Transverse colon (tissue), 4 donors: ENCODE results near the gene ARHGEF4. TPM values are rescaled to one million over a fixed set of nuclear protein-coding genes. Genes with fewer than 3 reads are reported as not detected.

Source experiments
- DNase-seq: peaks from one replicate; pipeline ENCODE4 v3.0.0-alpha.2; 2019
- H3K27ac ChIP-seq, 4 donors: fragments of 200-600 bp; sonication (generic); 2 replicates each; pipeline ENCODE4 v1.5.1; 2016 to 2018; ENCODE audit warnings: inconsistent platforms in 4 of 4
- H3K27me3 ChIP-seq: fragments of 200-600 bp; sonication (generic); 2 replicates; pipeline ENCODE4 v1.5.1; 2017; ENCODE audit warnings: inconsistent platforms
- H3K36me3 ChIP-seq, 4 donors: fragments of 200-600 bp; sonication (generic); 2 replicates each; pipeline ENCODE4 v1.5.1; 2017 to 2019; ENCODE audit warnings: inconsistent platforms in 4 of 4
- H3K4me1 ChIP-seq, 4 donors: fragments of 200-600 bp; sonication (generic); 2 replicates each; pipeline ENCODE4 v1.5.1; 2017 to 2020; ENCODE audit warnings: inconsistent platforms in 4 of 4
- H3K4me3 ChIP-seq, 4 donors: fragments of 200-600 bp; sonication (generic); 1 replicate in 1 of 4; 2 replicates in 3 of 4; pipeline versions ENCODE4 v1.5.1 to v1.6.1; 2017 to 2019; ENCODE audit warnings: inconsistent platforms in 4 of 4
- H3K9me3 ChIP-seq, 2 donors: fragments of 200-600 bp; sonication (generic); 2 replicates each; pipeline ENCODE4 v1.5.1; 2017 to 2019; ENCODE audit warnings: inconsistent platforms in 2 of 2
- CTCF ChIP-seq, 5 experiments: fragments of 200-600 bp in 3 of 5; fragments of 450-650 bp in 2 of 5; sonication (generic) in 3 of 5; IDR thresholded peaks; 1 replicate in 2 of 5; 2 replicates in 3 of 5; pipeline ENCODE4 v1.5.1; 2016 to 2017; ENCODE audit warnings: antibody characterized with exemption in 5 of 5, inconsistent platforms in 3 of 5, mild to moderate bottlenecking in 2 of 5, moderate library complexity in 1 of 5
- EP300 ChIP-seq: sonication (generic); formaldehyde crosslinking; IDR thresholded peaks from one replicate; pipeline ENCODE4 v1.6.1; 2017; ENCODE audit warnings: antibody characterized with exemption, low read depth
- POLR2A ChIP-seq: fragments of 450-650 bp; IDR thresholded peaks from one replicate; pipeline ENCODE4 v1.6.1; 2016; ENCODE audit warnings: antibody characterized with exemption, mild to moderate bottlenecking, moderate library complexity
- POLR2AphosphoS5 ChIP-seq, 3 donors: sonication (generic); formaldehyde crosslinking; IDR thresholded peaks; one replicate each; pipeline ENCODE4 v1.6.1; 2016; ENCODE audit warnings: antibody characterized with exemption in 3 of 3
- WGBS, 2 donors: methylation state at CpG; one replicate each; pipeline ENCODE4 v1.1.5; 2018; ENCODE audit warnings: low coverage in 1 of 2; 5-methylcytosine and 5-hydroxymethylcytosine counted together
- in situ Hi-C, 4 donors: fragments of 200-750 bp; cut with MboI; loops; one replicate each; pipeline versions ENCODE4 v1.15.0 to v1.15.1; 2017; ENCODE audit warnings: low sequenced_read_pairs in 3 of 4, low pct_ligation_motif_present in 1 of 4, low pct_unique_long_range_greater_than_20kb in 1 of 4
- intact Hi-C: fragments of 100-400 bp; cut with DNase I; formaldehyde crosslinking; loops from one replicate; pipeline ENCODE4 v1.15.1; 2023; ENCODE audit warnings: low total_unique reads
- total RNA-seq, 4 donors: library from RNA; depleted of rRNA; stranded (reverse); fragments of >200 nt; gene quantifications; one replicate each; pipeline ENCODE4 v1.1.0, GENCODE V29; 2016

The ARHGEF4 gene
- total RNA-seq, 4 donors from 2014 or later = 1.2 to 16.8 (median 1.7) TPM

- Histone ChIP-seq H3K36me3 (no peaks in the 10 kb centered on the region), H3K4me1 (no peaks in the 10 kb centered on the region), H3K27me3 (peaks cover 11% of the 10 kb centered on the region), H3K4me3 (no peak overlapping the region), H3K27ac (no peak overlapping the region), H3K9me3 (no peaks in the 10 kb centered on the region)
- intact Hi-C loops (no loop called here), in situ Hi-C loops (no loop called here)
- DNase-seq = no peak
- 92% methylated on average over 2 of the region's 2 CpGs; no CpG with 5 or more reads in 1 of the 2 donors for WGBS, 2 donors
- TF ChIP-seq CTCF (IDR thresholded peaks at IDR 0.05) (no peak), EP300 (no peak), POLR2AphosphoS5 (IDR thresholded peaks at IDR 0.05) (no peak), POLR2A (no peak)
Measured at GRCh38 chr2:131006561-131006960, 169.8 kb downstream of the ARHGEF4 start.

GRCh38 chr2:131008967-131009366 lies 172.3 kb downstream of the ARHGEF4 start:
- no peaks in the 10 kb centered on the region for H3K9me3 ChIP-seq
- intact Hi-C loops = no loop called here
- H3K27me3 ChIP-seq = peaks cover 11% of the 10 kb centered on the region
- TF ChIP-seq EP300 = no peak
- no peak for TF ChIP-seq CTCF (IDR thresholded peaks at IDR 0.05)
- TF ChIP-seq POLR2AphosphoS5 (IDR thresholded peaks at IDR 0.05) = no peak
- TF ChIP-seq POLR2A = no peak
- H3K4me1 ChIP-seq = no peaks in the 10 kb centered on the region
- no peak for DNase-seq
- in situ Hi-C loops = no loop called here
- H3K4me3 ChIP-seq = no peak overlapping the region
- WGBS, 2 donors = 86 to 88% methylated on average over 1 of the region's 1 CpG
- no peak overlapping the region for H3K27ac ChIP-seq
- H3K36me3 ChIP-seq = no peaks in the 10 kb centered on the region

- Histone ChIP-seq H3K27ac (no peak overlapping the region), H3K4me1 (no peaks in the 10 kb centered on the region), H3K36me3 (no peaks in the 10 kb centered on the region), H3K4me3 (no peak overlapping the region), H3K27me3 (peaks cover 11% of the 10 kb centered on the region), H3K9me3 (no peaks in the 10 kb centered on the region)
- 58 to 68% methylated on average over 5 to 6 of the region's 6 CpGs for WGBS, 2 donors
- TF ChIP-seq POLR2AphosphoS5 (IDR thresholded peaks at IDR 0.05) (no peak), CTCF (IDR thresholded peaks at IDR 0.05) (no peak), POLR2A (no peak)
- no peak for DNase-seq
- intact Hi-C loops = no loop called here
- in situ Hi-C loops = no loop called here
Measured at GRCh38 chr2:131009713-131010475, 173.2 kb downstream of the ARHGEF4 start.

GRCh38 chr2:131010566-131010965 lies 173.9 kb downstream of the ARHGEF4 start:
- TF ChIP-seq POLR2A = no peak
- TF ChIP-seq POLR2AphosphoS5 (IDR thresholded peaks at IDR 0.05) = no peak
- no peak for TF ChIP-seq CTCF (IDR thresholded peaks at IDR 0.05)
- no peak for TF ChIP-seq EP300
- intact Hi-C loops = no loop called here
- Histone ChIP-seq H3K27ac (no peak overlapping the region), H3K27me3 (peaks cover 11% of the 10 kb centered on the region), H3K4me3 (no peak overlapping the region), H3K9me3 (no peaks in the 10 kb centered on the region), H3K36me3 (no peaks in the 10 kb centered on the region), H3K4me1 (no peaks in the 10 kb centered on the region)
- in situ Hi-C loops = no loop called here
- 67 to 90% methylated on average over 1 to 4 of the region's 4 CpGs for WGBS, 2 donors
- DNase-seq = no peak
